WTC11 (cell line): Measurements from ENCODE around the gene MSI2.

Experiments
- E2F1 ChIP-seq: sonication (generic); formaldehyde crosslinking; IDR thresholded peaks from 2 replicates; pipeline ENCODE4 v1.8.0; 2022; ENCODE audit warnings: mild to moderate bottlenecking, missing genetic modification reagents
- FOXP1 ChIP-seq: sonication (generic); formaldehyde crosslinking; IDR thresholded peaks from 2 replicates; pipeline ENCODE4 v1.8.0; 2022; ENCODE audit warnings: missing genetic modification reagents, mild to moderate bottlenecking, moderate library complexity, borderline replicate concordance
- MYBL2 ChIP-seq: sonication (generic); formaldehyde crosslinking; IDR thresholded peaks from 2 replicates; pipeline ENCODE4 v1.8.1; 2023; ENCODE audit warnings: mild to moderate bottlenecking, moderate library complexity, missing genetic modification reagents
- TF ChIP-seq, protein P1 (sequence below): sonication (generic); formaldehyde crosslinking; IDR thresholded peaks from 2 replicates; pipeline ENCODE4 v1.8.1; 2023; ENCODE audit warnings: mild to moderate bottlenecking, moderate library complexity, missing genetic modification reagents

GRCh38 chr17:57255776-57256681 lies at the start of gene MSI2:
- TF ChIP-seq FOXP1 (CRISPR knock-in tag), result peak; percentile 72; the same call in 1 of the 2 replicates
- no peak for TF ChIP-seq MYBL2 (CRISPR knock-in tag)
- TF ChIP-seq, protein P1, sequence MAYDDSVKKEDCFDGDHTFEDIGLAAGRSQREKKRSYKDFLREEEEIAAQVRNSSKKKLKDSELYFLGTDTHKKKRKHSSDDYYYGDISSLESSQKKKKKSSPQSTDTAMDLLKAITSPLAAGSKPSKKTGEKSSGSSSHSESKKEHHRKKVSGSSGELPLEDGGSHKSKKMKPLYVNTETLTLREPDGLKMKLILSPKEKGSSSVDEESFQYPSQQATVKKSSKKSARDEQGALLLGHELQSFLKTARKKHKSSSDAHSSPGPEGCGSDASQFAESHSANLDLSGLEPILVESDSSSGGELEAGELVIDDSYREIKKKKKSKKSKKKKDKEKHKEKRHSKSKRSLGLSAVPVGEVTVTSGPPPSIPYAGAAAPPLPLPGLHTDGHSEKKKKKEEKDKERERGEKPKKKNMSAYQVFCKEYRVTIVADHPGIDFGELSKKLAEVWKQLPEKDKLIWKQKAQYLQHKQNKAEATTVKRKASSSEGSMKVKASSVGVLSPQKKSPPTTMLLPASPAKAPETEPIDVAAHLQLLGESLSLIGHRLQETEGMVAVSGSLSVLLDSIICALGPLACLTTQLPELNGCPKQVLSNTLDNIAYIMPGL (CRISPR knock-in tag), result 0 out of 2 replicates have a peak, but pooled peaks have one; percentile 30
- no peak for TF ChIP-seq E2F1 (CRISPR knock-in tag)
